ENCODE data around the gene NR2F6.

GRCh38 chr19:17255150-17255621 lies 9.5 kb upstream of the NR2F6 start:
- TF ChIP-seq CTCF (IDR thresholded peaks at IDR 0.05 in 4 of 5, conservative IDR thresholded peaks at IDR 0.05 in 1 of 5), result no peak
- no peak for TF ChIP-seq POLR2A (IDR thresholded peaks at IDR 0.05)

All from gastrocnemius medialis (tissue), 4 donors.